ENCODE measurements around the gene CUX1.
A peak's percentile ranks its signal among the peaks of the same experiment; 100 is the strongest.

CUX1 gene

GRCh38 chr7:101932083-101932482 lies 114.7 kb downstream of the CUX1 start:
- peaks cover 18% of the 10 kb centered on the region for H3K9me3 ChIP-seq (ENCODE audit: insufficient read depth, low read length)
- TF ChIP-seq YY1 (IDR thresholded peaks at IDR 0.05; ENCODE audit: insufficient read depth, insufficient read length) (no peak), SUZ12 (IDR thresholded peaks at IDR 0.05; ENCODE audit: extremely low read depth, insufficient read depth, insufficient read length) (no peak), ZNF274 (IDR thresholded peaks at IDR 0.05; ENCODE audit: low read depth, low read length) (no peak)
- no peak for DNase-seq (ENCODE audit: low read depth, low spot score)
- H3K36me3 ChIP-seq (ENCODE audit: insufficient read depth, insufficient read length, low read length): no peaks in the 10 kb centered on the region
- no peaks in the 10 kb centered on the region for H3K27me3 ChIP-seq (ENCODE audit: insufficient read depth, insufficient read length)
- H3K4me3 ChIP-seq (ENCODE audit: insufficient read length, low read depth): no peak overlapping the region
- H3K4me1 ChIP-seq (ENCODE audit: insufficient read depth, insufficient read length): peaks cover 5% of the 10 kb centered on the region
- no peak overlapping the region for H3K9ac ChIP-seq (ENCODE audit: insufficient read length, low read depth)

GRCh38 chr7:101933028-101933427 lies 115.6 kb downstream of the CUX1 start:
- Histone ChIP-seq H3K9ac (ENCODE audit: insufficient read length, low read depth) (no peak overlapping the region), H3K4me1 (ENCODE audit: insufficient read depth, insufficient read length) (peaks cover 5% of the 10 kb centered on the region), H3K36me3 (ENCODE audit: insufficient read depth, insufficient read length, low read length) (no peaks in the 10 kb centered on the region), H3K4me3 (ENCODE audit: insufficient read length, low read depth) (no peak overlapping the region), H3K27me3 (ENCODE audit: insufficient read depth, insufficient read length) (no peaks in the 10 kb centered on the region), H3K9me3 (ENCODE audit: insufficient read depth, low read length) (peaks cover 18% of the 10 kb centered on the region)
- TF ChIP-seq ZNF274 (IDR thresholded peaks at IDR 0.05; ENCODE audit: low read depth, low read length): no peak
- no peak for DNase-seq (ENCODE audit: low read depth, low spot score)

- Histone ChIP-seq H3K36me3 (ENCODE audit: insufficient read depth, insufficient read length, low read length) (peaks cover 2% of the 10 kb centered on the region), H3K9me3 (ENCODE audit: insufficient read depth, low read length) (peaks cover 18% of the 10 kb centered on the region), H3K4me3 (ENCODE audit: insufficient read length, low read depth) (no peak overlapping the region), H3K4me1 (ENCODE audit: insufficient read depth, insufficient read length) (peaks cover 5% of the 10 kb centered on the region), H3K9ac (ENCODE audit: insufficient read length, low read depth) (no peak overlapping the region), H3K27me3 (ENCODE audit: insufficient read depth, insufficient read length) (no peaks in the 10 kb centered on the region)
- TF ChIP-seq ZNF274 (IDR thresholded peaks at IDR 0.05; ENCODE audit: low read depth, low read length): no peak
- no peak for TF ChIP-seq SUZ12 (IDR thresholded peaks at IDR 0.05; ENCODE audit: extremely low read depth, insufficient read depth, insufficient read length)
- no peak for TF ChIP-seq YY1 (IDR thresholded peaks at IDR 0.05; ENCODE audit: insufficient read depth, insufficient read length)
- DNase-seq (ENCODE audit: low read depth, low spot score): no peak
Measured at GRCh38 chr7:101933688-101934121, 116.3 kb downstream of the CUX1 start.

GRCh38 chr7:101934618-101935017 lies 117.2 kb downstream of the CUX1 start:
- H3K4me3 ChIP-seq (ENCODE audit: insufficient read length, low read depth): no peak overlapping the region
- peaks cover 5% of the 10 kb centered on the region for H3K4me1 ChIP-seq (ENCODE audit: insufficient read depth, insufficient read length)
- H3K27me3 ChIP-seq (ENCODE audit: insufficient read depth, insufficient read length): no peaks in the 10 kb centered on the region
- TF ChIP-seq ZNF274 (IDR thresholded peaks at IDR 0.05; ENCODE audit: low read depth, low read length): no peak
- TF ChIP-seq SUZ12 (IDR thresholded peaks at IDR 0.05; ENCODE audit: extremely low read depth, insufficient read depth, insufficient read length): no peak
- no peak for TF ChIP-seq YY1 (IDR thresholded peaks at IDR 0.05; ENCODE audit: insufficient read depth, insufficient read length)
- H3K9me3 ChIP-seq (ENCODE audit: insufficient read depth, low read length): peaks cover 11% of the 10 kb centered on the region
- DNase-seq (ENCODE audit: low read depth, low spot score): no peak
- H3K9ac ChIP-seq (ENCODE audit: insufficient read length, low read depth): no peak overlapping the region
- H3K36me3 ChIP-seq (ENCODE audit: insufficient read depth, insufficient read length, low read length): peaks cover 2% of the 10 kb centered on the region

GRCh38 chr7:101935521-101936141 lies 118.2 kb downstream of the CUX1 start:
- Histone ChIP-seq H3K9ac (ENCODE audit: insufficient read length, low read depth) (no peak overlapping the region), H3K4me1 (ENCODE audit: insufficient read depth, insufficient read length) (peaks cover 8% of the 10 kb centered on the region)

GRCh38 chr7:101936223-101936610 lies 118.8 kb downstream of the CUX1 start:
- H3K4me3 ChIP-seq (ENCODE audit: insufficient read length, low read depth): no peak overlapping the region
- peaks cover 9% of the 10 kb centered on the region for H3K4me1 ChIP-seq (ENCODE audit: insufficient read depth, insufficient read length)
- no peak for DNase-seq (ENCODE audit: low read depth, low spot score)
- TF ChIP-seq SUZ12 (IDR thresholded peaks at IDR 0.05; ENCODE audit: extremely low read depth, insufficient read depth, insufficient read length) (no peak), YY1 (IDR thresholded peaks at IDR 0.05; ENCODE audit: insufficient read depth, insufficient read length) (no peak), ZNF274 (IDR thresholded peaks at IDR 0.05; ENCODE audit: low read depth, low read length) (no peak)
- H3K9me3 ChIP-seq (ENCODE audit: insufficient read depth, low read length): no peaks in the 10 kb centered on the region
- H3K9ac ChIP-seq (ENCODE audit: insufficient read length, low read depth): peak overlapping the region; percentile 68
- peaks cover 2% of the 10 kb centered on the region for H3K36me3 ChIP-seq (ENCODE audit: insufficient read depth, insufficient read length, low read length)
- no peaks in the 10 kb centered on the region for H3K27me3 ChIP-seq (ENCODE audit: insufficient read depth, insufficient read length)

More at GRCh38 chr7:101935521-101936141, 118.2 kb downstream of the CUX1 start:
- DNase-seq (ENCODE audit: low read depth, low spot score): no peak
- H3K9me3 ChIP-seq (ENCODE audit: insufficient read depth, low read length): 0 out of 2 replicates have a peak, but pooled peaks cover under 1% of the 10 kb centered on the region
- peaks cover 2% of the 10 kb centered on the region for H3K36me3 ChIP-seq (ENCODE audit: insufficient read depth, insufficient read length, low read length)
- H3K27me3 ChIP-seq (ENCODE audit: insufficient read depth, insufficient read length): no peaks in the 10 kb centered on the region
- H3K4me3 ChIP-seq (ENCODE audit: insufficient read length, low read depth): no peak overlapping the region
- TF ChIP-seq ZNF274 (IDR thresholded peaks at IDR 0.05; ENCODE audit: low read depth, low read length): no peak
- no peak for TF ChIP-seq SUZ12 (IDR thresholded peaks at IDR 0.05; ENCODE audit: extremely low read depth, insufficient read depth, insufficient read length)
- no peak for TF ChIP-seq YY1 (IDR thresholded peaks at IDR 0.05; ENCODE audit: insufficient read depth, insufficient read length)

- H3K4me3 ChIP-seq (ENCODE audit: insufficient read length, low read depth): no peak overlapping the region
- H3K27me3 ChIP-seq (ENCODE audit: insufficient read depth, insufficient read length): no peaks in the 10 kb centered on the region
- H3K9ac ChIP-seq (ENCODE audit: insufficient read length, low read depth): peak overlapping the region; percentile 68
- H3K36me3 ChIP-seq (ENCODE audit: insufficient read depth, insufficient read length, low read length): peaks cover 2% of the 10 kb centered on the region
- no peak for TF ChIP-seq YY1 (IDR thresholded peaks at IDR 0.05; ENCODE audit: insufficient read depth, insufficient read length)
- no peak for TF ChIP-seq SUZ12 (IDR thresholded peaks at IDR 0.05; ENCODE audit: extremely low read depth, insufficient read depth, insufficient read length)
- TF ChIP-seq ZNF274 (IDR thresholded peaks at IDR 0.05; ENCODE audit: low read depth, low read length): no peak
- no peaks in the 10 kb centered on the region for H3K9me3 ChIP-seq (ENCODE audit: insufficient read depth, low read length)
- H3K4me1 ChIP-seq (ENCODE audit: insufficient read depth, insufficient read length): peaks cover 9% of the 10 kb centered on the region
- DNase-seq (ENCODE audit: low read depth, low spot score): peak; percentile 71
Measured at GRCh38 chr7:101936611-101937231, 119.3 kb downstream of the CUX1 start.

Measured in NT2/D1 (cell line).